Ascending aorta (tissue), 2 donors: ENCODE measurements around the gene HOXD4. TPM values are rescaled to one million over a fixed set of nuclear protein-coding genes. Genes with fewer than 3 reads are reported as not detected.

Source experiments
- DNase-seq, 2 donors: peaks; one replicate each; pipeline ENCODE4 v3.0.0-alpha.2; 2019; ENCODE audit warnings: low spot score in 2 of 2
- H3K27ac ChIP-seq, 2 donors: fragments of 200-600 bp; sonication (generic); one replicate each; pipeline ENCODE4 v1.5.1; 2016 to 2017; ENCODE audit warnings: mild to moderate bottlenecking in 1 of 2
- H3K27me3 ChIP-seq: fragments of 200-600 bp; sonication (generic); one replicate; pipeline ENCODE4 v1.5.1; 2017
- H3K36me3 ChIP-seq, 2 donors: fragments of 200-600 bp; sonication (generic); one replicate each; pipeline ENCODE4 v1.5.1; 2016
- H3K4me1 ChIP-seq, 2 donors: fragments of 200-600 bp; sonication (generic); one replicate each; pipeline ENCODE4 v1.5.1; 2016 to 2017; ENCODE audit warnings: mild to moderate bottlenecking in 1 of 2
- H3K4me3 ChIP-seq, 2 donors: fragments of 200-600 bp; sonication (generic); one replicate each; pipeline ENCODE4 v1.5.1; 2016 to 2017; ENCODE audit warnings: mild to moderate bottlenecking in 1 of 2
- H3K9me3 ChIP-seq, 2 donors: fragments of 200-600 bp; sonication (generic); one replicate each; pipeline ENCODE4 v1.5.1; 2016
- CTCF ChIP-seq, 3 experiments: fragments of 200-600 bp in 2 of 3; fragments of 450-650 bp in 1 of 3; sonication (generic) in 2 of 3; IDR thresholded peaks; one replicate each; pipeline ENCODE4 v1.5.1; 2016 to 2019; ENCODE audit warnings: antibody characterized with exemption in 3 of 3, mild to moderate bottlenecking in 1 of 3, moderate library complexity in 1 of 3
- intact Hi-C: fragments of 100-400 bp; cut with DNase I; formaldehyde crosslinking; loops from one replicate; pipeline ENCODE4 v1.15.1; 2023
- total RNA-seq: library from RNA; depleted of rRNA; stranded (reverse); fragments of >200 nt; gene quantifications from one replicate; pipeline ENCODE4 v1.1.0, GENCODE V29; 2016

The HOXD4 gene
- total RNA-seq, 1 donor from 2014 or later: 13.6 TPM

GRCh38 chr2:176170602-176171305 lies 19.4 kb downstream of the HOXD4 start:
- Histone ChIP-seq H3K4me3 (no peak overlapping the region), H3K36me3 (no peaks in the 10 kb centered on the region), H3K27me3 (peaks cover 5% of the 10 kb centered on the region), H3K4me1 (no peaks in the 10 kb centered on the region), H3K9me3 (no peaks in the 10 kb centered on the region), H3K27ac (no peak overlapping the region)
- peak in 1 of 2 donors; percentile 37 for DNase-seq
- intact Hi-C loops: no loop called here
- TF ChIP-seq CTCF (IDR thresholded peaks at IDR 0.05): no peak

DNA sequence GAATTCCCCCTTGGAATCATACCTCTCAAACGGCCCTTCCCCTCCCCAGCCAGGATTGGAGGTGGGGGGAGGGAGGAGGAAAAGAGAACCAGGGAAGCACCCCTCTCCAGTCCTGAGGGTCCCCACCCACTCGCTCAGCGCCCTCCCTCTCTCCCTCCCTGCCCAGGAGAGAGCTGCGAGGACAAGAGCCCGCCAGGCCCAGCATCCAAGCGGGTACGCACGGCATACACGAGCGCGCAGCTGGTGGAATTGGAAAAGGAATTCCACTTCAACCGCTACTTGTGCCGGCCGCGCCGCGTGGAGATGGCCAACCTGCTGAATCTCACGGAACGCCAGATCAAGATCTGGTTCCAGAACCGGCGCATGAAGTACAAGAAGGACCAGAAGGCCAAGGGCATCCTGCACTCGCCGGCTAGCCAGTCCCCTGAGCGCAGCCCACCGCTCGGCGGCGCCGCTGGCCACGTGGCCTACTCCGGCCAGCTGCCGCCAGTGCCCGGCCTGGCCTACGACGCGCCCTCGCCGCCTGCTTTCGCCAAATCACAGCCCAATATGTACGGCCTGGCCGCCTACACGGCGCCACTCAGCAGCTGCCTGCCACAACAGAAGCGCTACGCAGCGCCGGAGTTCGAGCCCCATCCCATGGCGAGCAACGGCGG lies 20.1 kb downstream of the HOXD4 start:
- Histone ChIP-seq H3K9me3 (no peaks in the 10 kb centered on the region), H3K27ac (no peak overlapping the region), H3K4me1 (no peaks in the 10 kb centered on the region), H3K36me3 (no peaks in the 10 kb centered on the region), H3K4me3 (peak overlapping the region in 1 of 2 donors; percentile 28), H3K27me3 (peaks cover 5% of the 10 kb centered on the region)
- TF ChIP-seq CTCF (IDR thresholded peaks at IDR 0.05): no peak
- peak in 1 of 2 donors; percentile 42 for DNase-seq
- intact Hi-C loops: no loop called here

- no peak overlapping the region for H3K27ac ChIP-seq
- H3K4me1 ChIP-seq: no peaks in the 10 kb centered on the region
- DNase-seq: peak in 1 of 2 donors; percentile 50
- H3K27me3 ChIP-seq: peaks cover 5% of the 10 kb centered on the region
- no peak for TF ChIP-seq CTCF (IDR thresholded peaks at IDR 0.05)
- intact Hi-C loops: no loop called here
- no peaks in the 10 kb centered on the region for H3K9me3 ChIP-seq
- no peaks in the 10 kb centered on the region for H3K36me3 ChIP-seq
- peak overlapping the region in 1 of 2 donors; percentile 28 for H3K4me3 ChIP-seq
Measured at GRCh38 chr2:176172007-176172894, 20.9 kb downstream of the HOXD4 start.

- H3K27ac ChIP-seq: no peak overlapping the region
- H3K4me1 ChIP-seq: peaks cover 0 to 2% of the 10 kb centered on the region in 2 donors
- H3K36me3 ChIP-seq: no peaks in the 10 kb centered on the region
- DNase-seq: no peak
- TF ChIP-seq CTCF (IDR thresholded peaks at IDR 0.05): no peak
- peaks cover 12% of the 10 kb centered on the region for H3K27me3 ChIP-seq
- no peaks in the 10 kb centered on the region for H3K9me3 ChIP-seq
- no peak overlapping the region for H3K4me3 ChIP-seq
- intact Hi-C loops: no loop called here
Measured at GRCh38 chr2:176172895-176173566, 21.7 kb downstream of the HOXD4 start.
